ENCODE data around the gene MAMDC4. TPM values are rescaled to one million over a fixed set of nuclear protein-coding genes. Genes with fewer than 3 reads are reported as not detected.
A peak's percentile ranks its signal among the peaks of the same experiment; 100 is the strongest.

The MAMDC4 gene
- total RNA-seq, 1 donor from 2014 or later, result 8.5 TPM

DNA sequence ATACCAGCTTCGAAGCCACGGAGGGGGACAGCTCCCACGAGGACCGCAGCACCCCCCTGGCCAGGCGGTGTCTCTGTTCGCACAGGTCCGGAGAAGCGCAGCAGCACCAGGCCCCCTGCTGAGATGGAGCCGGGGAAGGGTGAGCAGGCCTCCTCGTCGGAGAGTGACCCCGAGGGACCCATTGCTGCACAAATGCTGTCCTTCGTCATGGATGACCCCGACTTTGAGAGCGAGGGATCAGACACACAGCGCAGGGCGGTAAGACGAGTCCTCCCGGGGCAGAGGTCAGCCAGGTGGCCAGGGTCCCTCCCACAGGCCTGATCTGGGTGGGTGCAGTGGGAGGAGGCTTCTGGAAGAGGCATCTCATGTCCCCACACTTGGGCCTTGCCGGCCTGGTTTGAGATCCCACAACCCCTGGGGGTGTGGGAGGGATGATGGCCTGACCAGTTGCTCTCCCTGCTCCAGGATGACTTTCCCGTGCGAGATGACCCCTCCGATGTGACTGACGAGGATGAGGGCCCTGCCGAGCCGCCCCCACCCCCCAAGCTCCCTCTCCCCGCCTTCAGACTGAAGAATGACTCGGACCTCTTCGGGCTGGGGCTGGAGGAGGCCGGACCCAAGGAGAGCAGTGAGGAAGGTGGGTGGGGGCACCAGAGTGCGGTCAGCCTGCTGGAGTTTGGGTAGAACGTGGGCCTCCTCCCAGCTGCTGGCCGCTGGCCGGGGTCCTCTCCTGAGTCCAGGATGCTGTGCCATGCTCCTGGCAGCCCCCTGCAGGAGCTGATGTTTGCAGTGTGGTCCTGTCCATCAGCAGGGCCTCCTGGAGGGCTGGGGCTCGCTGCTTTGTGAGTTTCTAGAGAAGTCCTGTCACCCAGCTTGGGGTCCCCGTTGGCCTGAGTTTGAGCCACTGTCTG lies 12.7 kb upstream of the MAMDC4 start:
- no peaks in the 10 kb centered on the region for H3K9me3 ChIP-seq (ENCODE audit: insufficient read depth, low read depth, low read length)
- no peaks in the 10 kb centered on the region for H3K36me3 ChIP-seq (ENCODE audit: insufficient read depth, low read length)
- peaks cover 13% of the 10 kb centered on the region for H3K4me1 ChIP-seq (ENCODE audit: insufficient read depth, low read length)
- peaks cover 15% of the 10 kb centered on the region for H4K20me1 ChIP-seq (ENCODE audit: insufficient read depth, low read length)
- DNase-seq (ENCODE audit: low read depth) (no peak), FAIRE-seq (no peak)
- Mint-ChIP-seq H3K9me3 (ENCODE audit: unreplicated experiment) (no peaks in the 10 kb centered on the region), H3K4me3 (ENCODE audit: unreplicated experiment) (no peak overlapping the region), H3K27me3 (ENCODE audit: low read depth, unreplicated experiment) (no peaks in the 10 kb centered on the region), H3K27ac (ENCODE audit: unreplicated experiment) (no peak overlapping the region), H3K4me1 (ENCODE audit: low read depth, unreplicated experiment) (peaks cover 12% of the 10 kb centered on the region), H3K36me3 (ENCODE audit: low read depth, unreplicated experiment) (no peaks in the 10 kb centered on the region)
- H3K4me3 ChIP-seq (ENCODE audit: insufficient read depth, low read depth, low read length), result no peak overlapping the region
- no peak for TF ChIP-seq EZH2 (IDR thresholded peaks at IDR 0.05; ENCODE audit: insufficient read depth, low read length)
- TF ChIP-seq, protein P1, sequence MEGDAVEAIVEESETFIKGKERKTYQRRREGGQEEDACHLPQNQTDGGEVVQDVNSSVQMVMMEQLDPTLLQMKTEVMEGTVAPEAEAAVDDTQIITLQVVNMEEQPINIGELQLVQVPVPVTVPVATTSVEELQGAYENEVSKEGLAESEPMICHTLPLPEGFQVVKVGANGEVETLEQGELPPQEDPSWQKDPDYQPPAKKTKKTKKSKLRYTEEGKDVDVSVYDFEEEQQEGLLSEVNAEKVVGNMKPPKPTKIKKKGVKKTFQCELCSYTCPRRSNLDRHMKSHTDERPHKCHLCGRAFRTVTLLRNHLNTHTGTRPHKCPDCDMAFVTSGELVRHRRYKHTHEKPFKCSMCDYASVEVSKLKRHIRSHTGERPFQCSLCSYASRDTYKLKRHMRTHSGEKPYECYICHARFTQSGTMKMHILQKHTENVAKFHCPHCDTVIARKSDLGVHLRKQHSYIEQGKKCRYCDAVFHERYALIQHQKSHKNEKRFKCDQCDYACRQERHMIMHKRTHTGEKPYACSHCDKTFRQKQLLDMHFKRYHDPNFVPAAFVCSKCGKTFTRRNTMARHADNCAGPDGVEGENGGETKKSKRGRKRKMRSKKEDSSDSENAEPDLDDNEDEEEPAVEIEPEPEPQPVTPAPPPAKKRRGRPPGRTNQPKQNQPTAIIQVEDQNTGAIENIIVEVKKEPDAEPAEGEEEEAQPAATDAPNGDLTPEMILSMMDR (IDR thresholded peaks at IDR 0.05; ENCODE audit: insufficient read depth, low read depth, low read length), result no peak
- no peaks in the 10 kb centered on the region for H3K27me3 ChIP-seq (ENCODE audit: insufficient read depth, low read length)
- no peak overlapping the region for H3K27ac ChIP-seq (ENCODE audit: low read depth, low read length)
- H3K79me2 ChIP-seq (ENCODE audit: insufficient read depth, low read length), result no peaks in the 10 kb centered on the region
- no peak overlapping the region for H3K9ac ChIP-seq (ENCODE audit: low read length)
- H2AFZ ChIP-seq (ENCODE audit: low read depth, low read length), result no peak overlapping the region
- H3K4me2 ChIP-seq (ENCODE audit: low read length), result no peak overlapping the region

DNA sequence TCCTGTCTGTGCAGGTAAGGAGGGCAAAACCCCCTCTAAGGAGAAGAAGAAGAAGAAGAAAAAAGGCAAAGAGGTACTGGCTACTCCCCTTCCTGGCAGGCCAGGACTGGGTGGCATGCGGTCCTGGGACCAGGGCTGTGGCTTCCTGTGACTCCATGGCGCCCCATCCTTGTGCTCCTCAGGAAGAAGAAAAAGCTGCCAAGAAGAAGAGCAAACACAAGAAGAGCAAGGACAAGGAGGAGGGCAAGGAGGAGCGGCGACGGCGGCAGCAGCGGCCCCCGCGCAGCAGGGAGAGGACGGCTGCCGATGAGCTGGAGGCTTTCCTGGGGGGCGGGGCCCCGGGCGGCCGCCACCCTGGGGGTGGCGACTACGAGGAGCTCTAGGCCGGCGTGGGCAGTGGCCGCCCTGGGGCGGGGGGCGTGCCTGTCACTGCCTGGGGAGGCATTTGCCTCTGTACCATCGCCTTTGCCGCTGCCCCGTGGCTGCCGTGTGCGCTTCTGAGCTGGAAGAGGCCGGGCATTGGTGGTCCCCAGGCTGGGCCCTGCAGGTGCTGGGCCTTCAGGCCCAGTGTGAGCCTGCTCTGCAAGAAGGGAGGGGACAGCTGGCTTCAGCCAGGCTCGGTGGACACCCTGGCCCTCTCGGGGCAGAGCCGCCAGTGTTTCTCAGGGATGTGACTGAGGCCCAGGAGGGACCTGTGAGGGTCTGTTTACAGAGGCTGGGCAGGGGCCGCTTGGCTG lies 11.8 kb upstream of the MAMDC4 start:
- no peaks in the 10 kb centered on the region for H3K27me3 ChIP-seq (ENCODE audit: insufficient read depth, low read length)
- no peak for DNase-seq (ENCODE audit: low read depth)
- Mint-ChIP-seq H3K27ac (ENCODE audit: unreplicated experiment) (no peak overlapping the region), H3K27me3 (ENCODE audit: low read depth, unreplicated experiment) (no peaks in the 10 kb centered on the region), H3K36me3 (ENCODE audit: low read depth, unreplicated experiment) (no peaks in the 10 kb centered on the region), H3K4me3 (ENCODE audit: unreplicated experiment) (peak overlapping the region; percentile 74), H3K4me1 (ENCODE audit: low read depth, unreplicated experiment) (peaks cover 12% of the 10 kb centered on the region), H3K9me3 (ENCODE audit: unreplicated experiment) (no peaks in the 10 kb centered on the region)
- H3K79me2 ChIP-seq (ENCODE audit: insufficient read depth, low read length), result no peaks in the 10 kb centered on the region
- no peak overlapping the region for H3K4me2 ChIP-seq (ENCODE audit: low read length)
- H3K9ac ChIP-seq (ENCODE audit: low read length), result no peak overlapping the region
- H3K4me3 ChIP-seq (ENCODE audit: insufficient read depth, low read depth, low read length), result no peak overlapping the region
- H3K4me1 ChIP-seq (ENCODE audit: insufficient read depth, low read length), result peaks cover 13% of the 10 kb centered on the region
- FAIRE-seq, result no peak
- H3K27ac ChIP-seq (ENCODE audit: low read depth, low read length), result no peak overlapping the region
- H4K20me1 ChIP-seq (ENCODE audit: insufficient read depth, low read length), result peaks cover 15% of the 10 kb centered on the region
- H2AFZ ChIP-seq (ENCODE audit: low read depth, low read length), result no peak overlapping the region
- TF ChIP-seq, protein P1 (IDR thresholded peaks at IDR 0.05; ENCODE audit: insufficient read depth, low read depth, low read length), result no peak
- TF ChIP-seq EZH2 (IDR thresholded peaks at IDR 0.05; ENCODE audit: insufficient read depth, low read length), result no peak
- H3K9me3 ChIP-seq (ENCODE audit: insufficient read depth, low read depth, low read length), result peaks cover 2% of the 10 kb centered on the region
- no peaks in the 10 kb centered on the region for H3K36me3 ChIP-seq (ENCODE audit: insufficient read depth, low read length)
